Stimulated activated CD4-positive, alpha-beta T cell treated with anti-CD3 and anti-CD28 coated beads, Interleukin-1b, Interleukin-23, amount 100 ng/mL, for 4 hours (primary cell): ENCODE data around the gene PHACTR3.

Experiments
- DNase-seq, 2 donors: peaks; one replicate each; pipeline ENCODE4 v3.0.0-alpha.2; 2020; ENCODE audit warnings: low read depth in 2 of 2

PHACTR3 gene

GRCh38 chr20:59794555-59794954 lies 190.2 kb downstream of the PHACTR3 start:
- DNase-seq, result no peak

GRCh38 chr20:59800309-59800708 lies 196.0 kb downstream of the PHACTR3 start:
- DNase-seq, result no peak

GRCh38 chr20:59802018-59802417 lies 197.7 kb downstream of the PHACTR3 start:
- DNase-seq, result no peak

- no peak for DNase-seq
Measured at GRCh38 chr20:59802471-59803221, 198.3 kb downstream of the PHACTR3 start.

GRCh38 chr20:59804347-59804746 lies 200.0 kb downstream of the PHACTR3 start:
- DNase-seq, result no peak

- DNase-seq, result no peak
Measured at GRCh38 chr20:59804871-59805665, 200.7 kb downstream of the PHACTR3 start.

- DNase-seq, result no peak
Measured at GRCh38 chr20:59805786-59806577, 201.6 kb downstream of the PHACTR3 start.

- DNase-seq, result no peak
Measured at GRCh38 chr20:59806578-59806975, 202.2 kb downstream of the PHACTR3 start.

- no peak for DNase-seq
Measured at GRCh38 chr20:59807909-59808728, 203.8 kb downstream of the PHACTR3 start.

GRCh38 chr20:59808729-59809381 lies 204.5 kb downstream of the PHACTR3 start:
- no peak for DNase-seq

- no peak for DNase-seq
Measured at GRCh38 chr20:59809630-59810448, 205.5 kb downstream of the PHACTR3 start.

- no peak for DNase-seq
Measured at GRCh38 chr20:59810449-59811187, 206.3 kb downstream of the PHACTR3 start.

- no peak for DNase-seq
Measured at GRCh38 chr20:59811681-59812171, 207.4 kb downstream of the PHACTR3 start.

- DNase-seq, result no peak
Measured at GRCh38 chr20:59812286-59813125, 208.2 kb downstream of the PHACTR3 start.

- DNase-seq, result no peak
Measured at GRCh38 chr20:59813126-59813947, 209.0 kb downstream of the PHACTR3 start.

- no peak for DNase-seq
Measured at GRCh38 chr20:59813948-59814839, 209.9 kb downstream of the PHACTR3 start.
